CD4-positive, alpha-beta T cell (primary cell): Measurements from ENCODE around the gene PDGFRB. TPM values are rescaled to one million over a fixed set of nuclear protein-coding genes. Genes with fewer than 3 reads are reported as not detected.

Experiments used
- ATAC-seq: fragments of 200-7000 bp; cut with Tn5 transposase; one replicate; pipeline ENCODE4 v1.10.0; 2022; ENCODE audit warnings: mild to moderate bottlenecking; ENCODE audit not compliant: poor library complexity
- CTCF ChIA-PET: fragments of 350-600 bp; sonication (Branson Sonifier 250); formaldehyde crosslinking; loops from one replicate; lab custom pipeline; 2021; ENCODE audit warnings: antibody characterized with exemption, inconsistent platforms; lab: Charles Lee
- POLR2A ChIA-PET: fragments of 350-600 bp; sonication (Branson Sonifier 250); formaldehyde crosslinking; loops from one replicate; lab custom pipeline; 2021; ENCODE audit warnings: antibody characterized with exemption, inconsistent platforms; lab: Charles Lee
- DNase-seq, 14 experiments: peaks; one replicate each; pipeline ENCODE4 v3.0.0-alpha.2; 2013 to 2020; ENCODE audit warnings: mixed read lengths in 2 of 14
- H3K27ac ChIP-seq, 2 donors: one replicate each; pipeline versions ENCODE4 v1.5.1 to v1.7.0; 2013; ENCODE audit warnings: low read length in 2 of 2, low read depth in 1 of 2, mild to moderate bottlenecking in 1 of 2
- H3K27me3 ChIP-seq, 2 experiments: 1 replicate in 1 of 2; 2 replicates in 1 of 2; pipeline versions ENCODE4 v1.6.1 to v1.7.0; 2013; ENCODE audit warnings: low read length in 2 of 2, control low read depth in 1 of 2, mild to moderate bottlenecking in 1 of 2, moderate library complexity in 1 of 2; ENCODE audit not compliant: insufficient read depth in 2 of 2, control insufficient read depth in 1 of 2
- H3K36me3 ChIP-seq: one replicate; pipeline ENCODE4 v1.6.1; 2013; ENCODE audit warnings: low read length, control low read depth; ENCODE audit not compliant: insufficient read depth
- H3K4me1 ChIP-seq: one replicate; pipeline ENCODE4 v1.6.1; 2013; ENCODE audit warnings: low read length, control low read depth; ENCODE audit not compliant: insufficient read depth
- H3K4me3 ChIP-seq: one replicate; pipeline ENCODE4 v1.5.1; 2013; ENCODE audit warnings: mild to moderate bottlenecking, low read length, moderate library complexity
- H3K9me3 ChIP-seq, 2 experiments: 1 replicate in 1 of 2; 2 replicates in 1 of 2; pipeline versions ENCODE4 v1.6.1 to v1.7.0; 2013; ENCODE audit warnings: low read length in 2 of 2, mild to moderate bottlenecking in 2 of 2, control low read depth in 1 of 2, moderate library complexity in 1 of 2; ENCODE audit not compliant: control insufficient read depth in 1 of 2, insufficient read depth in 1 of 2
- H3K27ac Mint-ChIP-seq: one replicate; pipeline ENCODE4 v1.8.0; 2020; ENCODE audit warnings: mixed read lengths
- H3K27me3 Mint-ChIP-seq: one replicate; pipeline ENCODE4 v1.8.0; 2021; ENCODE audit warnings: mixed read lengths
- H3K36me3 Mint-ChIP-seq: one replicate; pipeline ENCODE4 v1.8.0; 2021; ENCODE audit warnings: low read depth, mixed read lengths
- H3K4me1 Mint-ChIP-seq: one replicate; pipeline ENCODE4 v1.8.0; 2021; ENCODE audit warnings: low read depth, mixed read lengths
- H3K4me3 Mint-ChIP-seq: one replicate; pipeline ENCODE4 v1.8.0; 2020; ENCODE audit warnings: mild to moderate bottlenecking, mixed read lengths
- H3K9me3 Mint-ChIP-seq: one replicate; pipeline ENCODE4 v1.8.0; 2020; ENCODE audit warnings: mixed read lengths
- CTCF ChIP-seq: fragments of 200-600 bp; IDR thresholded peaks from one replicate; pipeline ENCODE4 v1.8.0; 2022; ENCODE audit warnings: antibody characterized with exemption, mild to moderate bottlenecking
- intact Hi-C, 2 experiments: fragments of 100-400 bp; cut with DNase I in 1 of 2; cut with micrococcal nuclease in 1 of 2; formaldehyde crosslinking; loops; one replicate each; pipeline versions ENCODE4 v1.15.1 to v1.9.0; 2023 to 2025; cut with DNase I, micrococcal nuclease
- total RNA-seq, 174 experiments: library from RNA in 2 of 174; stranded (reverse) in 2 of 174; gene quantifications; one replicate each; pipeline ENCODE4 v1.2.3 and lab custom pipeline; 2021 to 2026

The PDGFRB gene
- total RNA-seq, 2 experiments from 2014 or later = not detected

- Mint-ChIP-seq H3K4me1 (no peaks in the 10 kb centered on the region), H3K9me3 (no peaks in the 10 kb centered on the region), H3K27ac (no peak overlapping the region), H3K36me3 (no peaks in the 10 kb centered on the region), H3K4me3 (no peak overlapping the region), H3K27me3 (peaks cover 46% of the 10 kb centered on the region)
- ATAC-seq (no peak), DNase-seq (no peak)
- Histone ChIP-seq H3K27ac (no peak overlapping the region), H3K9me3 (peaks cover 0 to 3% of the 10 kb centered on the region in 2 experiments), H3K4me1 (peaks cover 8% of the 10 kb centered on the region), H3K27me3 (peaks cover 16 to 17% of the 10 kb centered on the region in 2 experiments), H3K4me3 (no peak overlapping the region), H3K36me3 (no peaks in the 10 kb centered on the region)
- intact Hi-C loops = no loop called here
- ChIA-PET POLR2A (no interaction called here), CTCF (no interaction called here)
- TF ChIP-seq CTCF = no peak
These were observed 74.8 kb downstream of the PDGFRB start for GRCh38 chr5:150080696-150081435.

GRCh38 chr5:150079909-150080461 lies 75.7 kb downstream of the PDGFRB start:
- no peaks in the 10 kb centered on the region for H3K4me1 Mint-ChIP-seq

More at GRCh38 chr5:150079909-150080461, 75.7 kb downstream of the PDGFRB start:
- H3K4me3 ChIP-seq = no peak overlapping the region
- peaks cover 8% of the 10 kb centered on the region for H3K4me1 ChIP-seq
- Mint-ChIP-seq H3K4me3 (no peak overlapping the region), H3K36me3 (no peaks in the 10 kb centered on the region), H3K27me3 (peaks cover 38% of the 10 kb centered on the region), H3K9me3 (no peaks in the 10 kb centered on the region), H3K27ac (no peak overlapping the region)
- ATAC-seq = no peak
- no peaks in the 10 kb centered on the region for H3K36me3 ChIP-seq
- H3K27ac ChIP-seq = no peak overlapping the region
- intact Hi-C loops = no loop called here
- peaks cover 13 to 17% of the 10 kb centered on the region in 2 experiments for H3K27me3 ChIP-seq
- ChIA-PET CTCF (no interaction called here), POLR2A (no interaction called here)
- TF ChIP-seq CTCF = no peak
- no peak for DNase-seq
- H3K9me3 ChIP-seq = peaks cover 0 to 3% of the 10 kb centered on the region in 2 experiments
